Mucosa of gallbladder (tissue), 1 donor: ENCODE data around the gene ZIC2. TPM values are rescaled to one million over a fixed set of nuclear protein-coding genes. Genes with fewer than 3 reads are reported as not detected.

Experiments used
- DNase-seq: peaks from one replicate; pipeline ENCODE4 v3.0.0-alpha.2; 2020; ENCODE audit warnings: low spot score
- total RNA-seq: library from RNA; stranded (reverse); gene quantifications from one replicate; pipeline ENCODE4 v1.2.1, GENCODE V29; 2021
- donor health status: DM: no; HTN: no; CAD: no.

Gene ZIC2
- total RNA-seq, 1 donor from 2014 or later: 0.23 TPM

DNA sequence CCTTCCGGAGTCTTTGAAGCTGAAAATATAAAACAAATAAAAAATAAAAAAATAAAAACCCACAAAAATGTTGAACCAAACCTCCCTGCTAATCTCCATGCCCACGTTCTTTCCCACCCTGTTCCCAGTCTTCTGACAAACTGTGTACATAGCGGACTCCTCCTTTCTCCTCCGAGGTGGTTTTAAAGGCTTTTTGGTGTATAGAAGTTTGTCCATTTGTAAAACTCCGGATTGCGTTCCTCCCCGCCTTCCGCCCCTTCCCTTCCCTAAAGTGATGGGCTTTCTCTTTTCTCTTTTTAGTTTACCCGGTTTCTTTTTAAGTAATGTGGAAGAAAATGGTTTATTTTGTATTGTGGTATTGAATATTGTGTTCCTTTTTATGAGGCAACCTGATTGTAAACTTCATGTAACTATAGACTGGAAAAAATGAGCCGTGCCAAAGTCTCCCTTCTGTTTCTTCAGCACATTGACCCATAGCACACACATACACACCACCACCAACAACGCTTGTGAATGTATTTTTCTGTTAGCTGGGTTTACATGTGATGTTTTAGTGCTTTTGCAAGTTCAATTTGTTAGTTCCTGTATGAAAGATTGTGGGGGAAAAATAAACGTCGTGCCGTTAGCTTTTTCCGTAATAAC is 4.4 kb downstream of the ZIC2 start:
- DNase-seq: no peak

DNA sequence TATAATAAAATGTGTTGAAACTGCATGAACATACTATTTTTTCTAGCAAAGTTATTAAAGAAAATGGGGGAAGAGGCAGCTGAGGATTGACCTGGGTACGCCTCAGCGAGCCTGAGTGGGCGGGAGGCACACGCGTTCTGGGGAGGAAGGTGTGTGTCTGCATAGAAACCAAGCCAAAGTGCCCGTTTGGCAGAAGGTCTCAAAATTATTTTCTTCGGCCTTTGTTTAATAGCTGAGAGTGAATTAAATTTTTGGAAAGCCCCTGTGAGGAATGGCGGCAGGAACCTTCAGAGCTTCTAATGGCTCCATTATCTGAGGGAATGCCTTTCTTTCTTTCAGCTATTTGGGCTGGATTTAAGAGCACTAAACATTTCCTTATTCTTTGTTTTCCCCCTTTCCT is 5.2 kb downstream of the ZIC2 start:
- DNase-seq: no peak

DNA sequence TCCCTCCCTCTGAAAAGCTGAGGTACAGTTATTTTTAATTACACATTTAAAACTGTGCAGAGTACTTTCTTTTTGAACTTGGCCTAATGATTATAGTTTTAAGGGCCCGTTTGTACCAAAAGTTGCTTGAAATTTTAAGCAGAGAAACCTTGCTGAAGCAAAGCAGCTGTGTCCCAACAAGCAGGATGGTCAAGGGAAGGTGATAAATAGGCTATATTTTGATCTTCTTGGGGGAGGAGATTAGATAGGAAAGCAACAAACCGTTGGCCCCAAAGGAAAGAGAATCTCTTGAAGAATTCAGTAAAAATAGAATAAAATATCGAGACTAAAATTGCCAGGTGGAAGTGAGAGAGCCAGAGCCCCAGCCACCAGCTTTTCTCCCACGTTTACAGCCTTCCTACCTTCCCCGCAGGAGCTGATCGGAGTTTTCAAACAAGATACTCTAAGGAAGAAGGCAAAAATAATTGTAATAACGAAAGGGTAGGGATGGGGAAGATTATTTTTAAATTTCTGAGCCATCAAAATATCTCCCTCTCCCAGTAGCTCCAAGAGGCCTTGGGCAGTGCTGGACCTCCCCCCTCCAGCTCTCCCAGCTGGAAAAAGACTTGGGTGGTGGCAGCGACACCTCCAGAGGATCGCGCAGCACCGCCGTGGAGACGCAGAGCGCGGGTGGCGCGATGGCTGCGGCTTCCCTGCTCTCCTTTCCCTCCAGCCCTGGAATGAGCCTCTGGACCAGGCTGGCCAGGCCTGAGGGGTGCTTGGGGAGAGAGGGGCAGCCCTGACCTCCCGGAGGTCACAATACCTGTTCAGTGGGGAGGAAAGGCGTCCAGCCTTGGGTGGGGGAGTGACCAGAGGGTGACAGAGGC is 5.8 kb downstream of the ZIC2 start:
- DNase-seq: no peak

- no peak for DNase-seq
These were observed 7.1 kb downstream of the ZIC2 start for GRCh38 chr13:99988529-99989275.

- DNase-seq: no peak
These were observed 7.9 kb downstream of the ZIC2 start for GRCh38 chr13:99989276-99990125.

DNA sequence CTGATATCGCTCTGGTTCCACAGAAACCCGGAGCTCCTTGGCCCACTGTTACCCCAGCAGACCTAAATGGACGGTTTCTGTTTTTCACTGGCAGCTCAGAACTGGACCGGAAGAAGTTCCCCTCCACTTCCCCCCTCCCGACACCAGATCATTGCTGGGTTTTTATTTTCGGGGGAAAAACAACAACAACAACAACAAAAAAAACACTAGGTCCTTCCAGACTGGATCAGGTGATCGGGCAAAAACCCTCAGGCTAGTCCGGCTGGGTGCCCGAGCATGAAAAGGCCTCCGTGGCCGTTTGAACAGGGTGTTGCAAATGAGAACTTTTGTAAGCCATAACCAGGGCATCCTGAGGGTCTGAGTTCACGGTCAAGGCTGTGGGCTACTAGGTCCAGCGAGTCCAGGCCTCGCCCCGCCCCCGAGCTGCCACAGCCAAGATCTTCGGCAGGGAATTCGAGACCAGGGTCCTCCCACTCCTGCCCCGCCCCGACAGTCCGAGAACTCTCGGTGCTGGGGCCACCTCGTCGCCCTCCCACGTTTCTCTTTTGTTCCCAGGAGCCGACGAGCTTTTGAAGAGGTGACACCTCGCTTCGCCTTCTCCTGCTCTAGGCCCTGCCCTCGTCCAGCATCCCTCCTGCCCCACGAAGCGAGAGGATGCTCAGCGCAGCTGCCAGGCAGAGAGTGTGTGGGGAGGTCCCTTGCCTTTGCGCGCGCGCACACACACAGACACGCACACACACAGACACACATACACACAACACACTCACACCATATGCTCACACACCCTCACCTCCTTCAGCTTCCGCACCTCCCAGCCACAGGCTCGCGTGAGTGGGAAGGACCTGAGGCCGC is 8.8 kb downstream of the ZIC2 start:
- DNase-seq: no peak

GRCh38 chr13:99991013-99991827 is 9.6 kb downstream of the ZIC2 start:
- DNase-seq: no peak

DNA sequence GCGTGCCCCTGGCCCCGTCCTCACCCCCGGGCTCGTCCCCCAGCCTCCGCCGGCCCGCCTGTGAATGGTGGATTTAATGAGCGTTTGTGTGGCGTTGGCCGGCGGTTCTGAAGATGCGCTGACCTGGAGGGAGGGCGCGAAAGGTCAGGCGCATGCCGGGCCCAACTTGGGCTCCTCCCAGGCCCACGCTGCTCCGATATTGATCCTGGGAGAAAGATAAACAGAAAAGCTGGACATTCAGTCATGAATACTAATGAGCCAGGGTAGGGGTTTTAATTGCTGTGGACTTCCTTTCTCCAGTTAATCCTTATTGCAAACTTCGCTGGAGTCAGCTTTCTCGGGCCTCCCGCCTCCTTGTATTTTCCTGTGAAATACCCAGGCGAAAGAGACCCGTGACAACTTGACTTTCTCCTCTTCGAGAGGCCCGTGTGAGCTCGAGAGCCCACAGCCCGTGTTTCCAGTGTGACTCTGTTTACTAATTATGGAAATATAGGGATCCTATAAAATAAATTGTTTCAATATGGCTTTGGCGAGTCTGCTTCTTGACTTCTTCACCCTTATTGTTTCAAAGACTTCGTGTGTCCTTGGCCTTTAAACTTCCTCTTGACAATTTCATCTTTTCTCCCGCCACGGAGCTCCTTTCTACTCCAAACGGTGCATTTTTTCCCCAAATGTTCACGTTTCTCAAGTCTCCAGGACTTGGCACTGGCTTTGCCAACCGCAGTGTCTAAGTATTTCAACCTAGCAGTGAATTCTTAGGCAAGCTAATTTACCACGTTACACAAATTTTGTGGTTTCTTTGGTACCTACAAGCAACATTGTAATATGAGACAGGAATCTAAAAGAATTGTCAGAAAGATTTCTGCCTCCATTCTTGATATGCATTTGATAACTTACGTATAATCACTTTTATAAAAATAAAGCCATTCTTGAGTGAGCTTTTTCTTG is 10.5 kb downstream of the ZIC2 start:
- DNase-seq: no peak

DNA sequence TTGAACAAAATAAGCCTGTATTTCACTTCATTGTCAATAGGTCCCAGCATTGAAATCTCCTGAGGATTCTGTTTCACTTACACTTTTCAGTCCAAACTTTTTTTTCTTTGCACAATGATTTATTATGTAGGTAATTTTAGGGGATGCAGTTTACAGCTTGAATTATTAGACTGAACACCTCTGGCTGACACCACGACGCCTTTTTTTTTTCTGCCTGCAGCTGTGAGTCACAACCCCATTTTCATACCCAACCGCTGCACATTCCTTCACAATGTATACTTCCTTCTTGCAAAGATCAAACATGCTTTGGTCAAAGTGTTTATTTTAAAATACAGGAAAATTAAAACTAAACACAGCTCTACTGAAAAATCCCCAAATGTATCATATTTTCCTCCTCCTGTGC is 11.4 kb downstream of the ZIC2 start:
- no peak for DNase-seq

GRCh38 chr13:99993660-99994637 is 12.4 kb downstream of the ZIC2 start:
- DNase-seq: no peak

DNA sequence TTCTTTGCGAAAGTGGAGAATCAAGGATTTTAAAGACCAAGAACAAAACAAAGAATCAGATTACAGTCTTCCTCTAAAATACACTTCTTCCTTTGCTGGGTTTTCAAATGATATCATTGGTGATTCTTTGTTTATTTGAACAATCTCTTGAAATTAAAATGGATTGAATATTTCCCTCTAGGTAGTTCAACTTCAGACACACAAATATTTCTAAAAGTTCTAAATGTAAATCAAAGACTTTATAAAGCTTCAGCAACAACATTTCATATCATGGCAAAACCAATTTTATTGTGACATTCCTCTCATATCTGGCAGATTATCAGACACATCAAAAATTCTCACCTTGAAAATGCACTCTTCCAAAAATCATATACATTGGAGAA is 13.0 kb downstream of the ZIC2 start:
- no peak for DNase-seq

DNA sequence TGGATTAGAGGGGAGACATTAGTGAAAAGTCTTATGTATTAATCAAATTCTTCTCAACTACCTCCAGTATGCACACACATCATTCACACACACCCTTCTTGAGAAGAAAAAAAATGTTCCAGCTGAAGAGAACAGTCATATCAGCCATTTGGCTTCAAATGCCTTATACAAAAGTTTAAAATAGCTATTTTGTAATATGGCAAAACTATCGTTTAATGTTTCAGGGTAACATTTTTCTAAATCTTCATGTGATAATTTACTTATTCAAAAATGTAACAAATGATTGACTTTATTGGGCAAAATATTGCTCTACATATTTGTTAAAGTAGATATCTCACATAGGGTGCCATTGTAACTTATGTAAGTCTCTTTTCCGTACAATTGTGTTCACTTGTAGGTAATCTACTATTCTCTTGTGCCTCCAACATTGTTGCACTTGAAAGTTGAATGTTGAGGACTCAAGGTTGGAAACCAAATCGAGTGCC is 13.6 kb downstream of the ZIC2 start:
- no peak for DNase-seq

GRCh38 chr13:99995589-99996380 is 14.2 kb downstream of the ZIC2 start:
- no peak for DNase-seq

- no peak for DNase-seq
These were observed 14.9 kb downstream of the ZIC2 start for GRCh38 chr13:99996381-99996973.

- DNase-seq: no peak
These were observed 16.2 kb downstream of the ZIC2 start for GRCh38 chr13:99997702-99998214.

DNA sequence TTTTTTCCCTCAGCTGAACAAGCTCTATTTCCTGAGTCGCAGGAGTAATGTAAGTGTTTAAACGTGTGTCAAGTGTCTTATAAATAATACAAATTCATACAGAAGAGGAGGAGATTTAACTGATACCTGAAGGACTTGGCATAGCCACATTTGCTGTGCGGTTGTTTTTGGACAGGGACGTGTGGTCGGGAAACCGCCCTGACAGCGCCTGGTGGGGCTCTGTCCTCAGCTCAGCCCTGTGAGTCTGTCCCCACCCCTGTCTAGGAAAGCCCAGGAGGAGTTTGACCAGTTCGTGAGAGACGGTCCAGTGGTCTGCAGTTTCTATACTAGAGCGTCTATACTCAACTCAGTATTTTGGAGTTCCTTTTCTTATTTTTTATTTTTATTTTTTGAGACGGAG is 16.7 kb downstream of the ZIC2 start:
- DNase-seq: no peak
